Stimulated activated CD4-positive, alpha-beta T cell treated with anti-CD3 and anti-CD28 coated beads, Interleukin-2, amount 100 ng/mL, for 48 hours (primary cell): ENCODE data around the gene ANAPC5.
"Not testable (repeated sequence)": the region's sequence is repeated elsewhere in the genome, so short reads cannot be mapped to it uniquely, and the experiment has no call there.

Experiments
- DNase-seq, 2 donors: peaks; one replicate each; pipeline ENCODE4 v3.0.0-alpha.2; 2020

The ANAPC5 gene

GRCh38 chr12:121351820-121352681 lies at the start of gene ANAPC5:
Gene ANAPC5 (minus strand): TSS chr12:121352411. CDS start chr12:121352340, 71 bp downstream.
- DNase-seq, result peak; percentile 79 to 85

- DNase-seq, result peak; percentile 55 to 56
Measured at GRCh38 chr12:121400332-121401139, 48.3 kb upstream of the ANAPC5 start.

GRCh38 chr12:121399391-121400331 lies 47.5 kb upstream of the ANAPC5 start, which contains the start of gene RNF34:
Gene RNF34 (plus strand): TSS chr12:121400118. CDS start chr12:121400213, 95 bp downstream.
- peak; percentile 96 to 97 for DNase-seq

GRCh38 chr12:121398355-121398754 lies 46.1 kb upstream of the ANAPC5 start:
- DNase-seq, result no peak

GRCh38 chr12:121397521-121397920 lies 45.3 kb upstream of the ANAPC5 start:
- DNase-seq, result no peak

- DNase-seq, result no peak
Measured at GRCh38 chr12:121392325-121392716, 40.1 kb upstream of the ANAPC5 start.

- DNase-seq, result peak; percentile 20 to 25
Measured at GRCh38 chr12:121391619-121392324, 39.6 kb upstream of the ANAPC5 start.

- DNase-seq, result no peak
Measured at GRCh38 chr12:121390856-121391255, 38.6 kb upstream of the ANAPC5 start.

GRCh38 chr12:121388421-121388981 lies 36.3 kb upstream of the ANAPC5 start:
- DNase-seq, result no peak

- not testable (repeated sequence) for DNase-seq
Measured at GRCh38 chr12:121384891-121385290, 32.7 kb upstream of the ANAPC5 start.

GRCh38 chr12:121383601-121384021 lies 31.4 kb upstream of the ANAPC5 start:
- no peak for DNase-seq

- DNase-seq, result no peak
Measured at GRCh38 chr12:121379945-121380344, 27.7 kb upstream of the ANAPC5 start.

- DNase-seq, result no peak
Measured at GRCh38 chr12:121378736-121379135, 26.5 kb upstream of the ANAPC5 start.

- DNase-seq, result no peak
Measured at GRCh38 chr12:121376754-121377697, 24.8 kb upstream of the ANAPC5 start.

- not testable (repeated sequence) for DNase-seq
Measured at GRCh38 chr12:121374945-121375584, 22.9 kb upstream of the ANAPC5 start.

- DNase-seq, result not testable (repeated sequence)
Measured at GRCh38 chr12:121374336-121374735, 22.1 kb upstream of the ANAPC5 start.

GRCh38 chr12:121373755-121374154 lies 21.5 kb upstream of the ANAPC5 start:
- DNase-seq, result no peak

GRCh38 chr12:121371404-121371803 lies 19.2 kb upstream of the ANAPC5 start:
- DNase-seq, result no peak

GRCh38 chr12:121366063-121366459 lies 13.8 kb upstream of the ANAPC5 start:
- no peak for DNase-seq
